Stimulated activated CD8-positive, alpha-beta memory T cell treated with anti-CD3 and anti-CD28 coated beads, Interleukin-7, amount 100 ng/mL, for 1 hour (primary cell): ENCODE data around the gene FOXL3.
"Not testable (repeated sequence)": the region's sequence is repeated elsewhere in the genome, so short reads cannot be mapped to it uniquely, and the experiment has no call there.

ENCODE experiments used
- DNase-seq, 2 donors: peaks; one replicate each; pipeline ENCODE4 v3.0.0-alpha.2; 2020; ENCODE audit warnings: low read depth in 2 of 2

The FOXL3 gene

DNA sequence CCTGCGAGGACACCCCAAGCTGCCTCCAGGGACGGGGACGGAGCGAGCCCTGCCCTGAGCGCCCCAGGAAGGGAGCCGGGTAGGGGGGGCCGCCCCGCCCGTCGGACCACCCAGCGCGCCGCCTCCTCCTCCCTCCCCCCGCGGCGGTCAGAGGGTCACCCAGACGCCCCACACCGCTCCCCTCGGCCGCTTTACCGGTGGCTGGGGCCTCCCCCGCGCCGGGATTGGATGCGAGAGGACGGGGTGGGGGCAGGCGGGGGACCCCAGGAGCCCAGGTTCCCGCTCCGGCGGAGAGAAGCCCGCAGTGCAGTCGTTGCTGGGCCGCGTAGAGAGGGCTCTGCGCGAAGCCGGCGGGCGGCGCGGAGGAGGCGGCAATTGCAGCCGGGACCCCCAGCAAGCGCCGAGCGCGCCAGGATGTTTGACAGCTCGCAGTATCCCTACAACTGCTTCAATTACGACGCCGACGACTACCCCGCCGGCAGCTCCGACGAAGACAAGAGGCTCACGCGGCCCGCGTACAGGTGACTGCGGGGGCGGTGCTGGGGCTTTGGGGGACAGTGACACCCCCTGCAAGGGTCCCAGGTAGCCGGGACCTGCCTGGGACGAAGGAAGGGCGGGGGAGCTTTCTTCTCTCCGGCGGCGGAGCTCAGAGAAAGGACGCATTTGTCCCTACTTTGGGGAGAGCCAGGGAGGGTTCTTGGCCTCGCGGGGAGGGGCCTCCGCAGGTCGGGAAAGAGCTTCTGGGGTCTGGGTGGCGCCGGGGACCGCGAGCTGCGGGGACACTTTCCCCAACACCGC is at the start of gene FOXL3:
Gene FOXL3 (plus strand): TSS at position 415 of the 798 bp plus-strand sequence. CDS start 0 bp downstream, at position 415.
- DNase-seq = no peak

DNA sequence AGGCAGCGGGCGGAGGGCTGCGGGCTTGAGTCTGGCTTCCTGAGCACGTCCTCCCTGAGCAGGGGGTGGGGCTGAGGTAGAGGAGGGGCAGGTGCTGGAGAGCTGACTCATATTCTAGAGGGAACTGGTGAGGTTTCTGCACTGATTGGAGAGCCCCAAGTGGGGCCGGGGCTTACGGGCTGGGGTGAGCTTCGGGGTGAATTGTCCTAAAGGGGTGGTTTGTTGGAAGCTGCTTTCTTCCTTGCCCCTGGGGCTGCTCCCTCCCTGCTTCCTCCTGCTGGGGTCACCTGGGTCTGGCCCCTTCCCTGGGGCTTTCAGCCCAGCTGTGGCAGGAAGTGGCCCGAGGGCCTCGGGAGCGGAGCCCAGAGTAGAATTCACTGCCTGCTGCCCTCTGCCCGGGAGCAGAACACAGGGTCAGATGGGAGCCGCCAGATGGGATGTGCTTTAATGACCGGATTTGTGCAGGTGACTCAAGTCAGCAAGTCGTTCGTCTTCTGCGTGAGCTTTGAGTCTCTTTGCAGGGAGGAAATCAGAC is 49.0 kb upstream of the FOXL3 start:
- DNase-seq = no peak

DNA sequence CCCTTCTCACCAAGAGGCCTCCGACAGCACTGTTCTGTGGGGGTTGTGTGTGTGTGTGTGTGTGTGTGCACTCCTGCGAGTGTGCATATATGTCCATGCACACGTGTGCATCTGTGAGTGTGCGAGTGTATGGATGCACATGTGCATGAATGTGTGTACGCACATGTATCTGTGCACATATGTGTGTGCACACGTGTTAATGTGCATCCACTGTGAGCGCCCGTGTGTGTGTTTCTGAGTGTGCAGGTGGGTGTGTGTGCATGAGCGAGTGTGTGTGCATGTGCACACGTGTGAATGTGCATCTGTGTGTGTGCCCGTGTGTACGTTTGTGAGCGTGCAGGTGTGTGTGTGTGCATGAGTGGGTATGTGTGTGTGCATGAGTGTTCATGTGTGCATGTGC is 48.5 kb upstream of the FOXL3 start:
- DNase-seq = no peak

DNA sequence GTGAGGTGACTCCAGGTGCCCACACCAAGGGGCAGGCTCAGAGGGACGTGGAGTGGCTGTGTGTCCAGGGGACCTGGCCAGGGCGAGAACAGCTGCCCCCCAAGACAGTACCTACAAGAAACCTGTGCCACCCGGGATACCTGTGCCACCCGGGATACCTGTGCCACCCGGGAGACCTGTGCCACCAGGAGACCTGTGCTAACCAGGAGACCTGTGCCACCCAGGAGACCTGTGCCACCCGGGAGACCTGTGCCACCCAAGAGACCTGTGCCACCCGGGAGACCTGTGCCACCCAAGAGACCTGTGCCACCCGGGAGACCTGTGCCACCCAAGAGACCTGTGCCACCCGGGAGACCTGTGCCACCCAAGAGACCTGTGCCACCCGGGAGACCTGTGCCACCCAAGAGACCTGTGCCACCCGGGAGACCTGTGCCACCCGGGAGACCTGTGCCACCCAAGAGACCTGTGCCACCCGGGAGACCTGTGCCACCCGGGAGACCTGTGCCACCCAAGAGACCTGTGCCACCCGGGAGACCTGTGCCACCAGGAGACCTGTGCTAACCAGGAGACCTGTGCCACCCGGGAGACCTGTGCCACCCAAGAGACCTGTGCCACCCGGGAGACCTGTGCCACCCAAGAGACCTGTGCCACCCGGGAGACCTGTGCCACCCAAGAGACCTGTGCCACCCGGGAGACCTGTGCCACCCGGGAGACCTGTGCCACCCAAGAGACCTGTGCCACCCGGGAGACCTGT is 47.0 kb upstream of the FOXL3 start:
- DNase-seq = not testable (repeated sequence)

DNA sequence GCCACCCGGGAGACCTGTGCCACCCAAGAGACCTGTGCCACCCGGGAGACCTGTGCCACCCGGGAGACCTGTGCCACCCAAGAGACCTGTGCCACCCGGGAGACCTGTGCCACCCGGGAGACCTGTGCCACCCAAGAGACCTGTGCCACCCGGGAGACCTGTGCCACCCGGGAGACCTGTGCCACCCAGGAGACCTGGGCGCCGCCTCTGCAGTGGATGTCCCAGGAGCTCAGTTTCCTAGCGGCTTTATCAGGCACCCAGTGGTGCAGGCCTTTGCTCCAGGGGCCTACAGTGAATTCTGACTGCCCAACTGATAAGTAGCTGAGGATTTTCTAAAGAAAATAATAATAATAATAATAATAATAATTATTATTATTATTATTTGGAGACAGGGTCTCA is 46.4 kb upstream of the FOXL3 start:
- not testable (repeated sequence) for DNase-seq

DNA sequence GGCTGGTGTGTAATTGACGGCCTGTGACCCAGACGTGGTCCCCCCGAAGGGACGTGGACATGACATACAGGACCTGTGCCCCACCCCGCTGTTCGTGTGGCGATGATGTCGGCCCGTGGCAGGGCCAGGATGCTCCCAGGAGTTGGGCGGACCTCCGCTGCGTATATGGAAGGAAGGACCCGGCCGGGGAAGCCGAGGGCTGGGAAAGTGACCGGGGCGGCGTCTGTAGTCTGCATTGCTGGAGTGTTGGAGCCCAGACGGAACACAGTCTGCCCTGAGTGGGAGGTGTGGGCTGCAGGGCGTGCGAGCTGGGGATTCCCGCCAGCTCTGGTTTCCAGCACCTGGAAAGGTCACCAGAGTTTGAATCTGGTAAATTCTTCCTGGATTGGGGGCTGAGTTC is 45.0 kb upstream of the FOXL3 start:
- no peak for DNase-seq

DNA sequence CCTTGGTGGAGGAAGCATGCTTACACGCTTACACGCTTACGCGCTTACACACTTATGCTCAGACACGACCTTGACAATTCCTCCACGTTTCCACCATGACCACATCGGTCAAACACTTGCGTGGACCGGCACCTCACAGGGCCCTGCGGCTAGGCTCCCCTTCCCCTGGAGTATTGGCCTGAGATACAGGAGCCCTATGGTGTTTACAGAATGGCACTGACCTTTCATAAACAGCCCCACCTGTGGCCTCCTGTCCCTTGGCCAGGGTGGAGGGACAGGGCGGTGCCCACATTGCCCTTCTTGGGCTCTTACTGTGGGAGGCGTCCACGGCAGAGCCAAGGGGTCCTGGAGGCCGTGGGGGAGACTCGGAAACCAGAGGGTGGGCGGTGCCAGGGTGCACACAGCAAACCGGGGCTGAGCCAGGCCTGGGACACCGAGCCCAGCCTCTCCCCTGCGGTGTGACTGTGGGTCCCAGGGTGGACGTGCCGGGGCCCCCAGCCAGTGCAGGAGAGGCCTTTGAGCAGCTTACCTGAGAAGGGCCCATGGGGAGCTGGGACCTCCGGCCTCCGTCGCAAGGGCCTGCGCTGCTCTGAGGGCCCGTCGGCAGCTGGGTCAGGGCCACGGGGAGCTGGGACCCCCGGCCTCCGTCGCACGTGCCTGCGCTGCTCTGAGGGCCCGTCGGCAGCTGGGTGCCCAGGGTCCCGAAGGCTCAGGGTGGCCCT is 44.2 kb upstream of the FOXL3 start:
- no peak for DNase-seq

DNA sequence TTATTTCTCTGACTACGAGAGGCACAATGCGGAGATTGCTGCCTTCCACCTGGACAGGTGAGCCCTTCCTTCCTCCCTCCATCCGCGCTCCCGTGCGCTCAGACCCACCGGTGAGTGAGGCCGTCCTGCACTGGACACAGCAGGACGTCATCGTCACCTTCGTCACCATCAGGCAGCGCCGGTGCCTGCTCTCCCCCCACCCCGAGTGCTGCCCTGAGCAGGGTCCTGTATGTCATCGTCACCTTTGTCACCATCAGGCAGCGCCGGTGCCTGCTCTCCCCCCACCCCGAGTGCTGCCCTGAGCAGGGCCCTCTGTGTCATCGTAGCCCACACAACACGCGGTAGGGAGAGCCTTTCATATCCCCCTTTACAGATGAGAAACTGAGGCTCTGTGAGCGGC is 43.5 kb upstream of the FOXL3 start:
- DNase-seq = no peak

DNA sequence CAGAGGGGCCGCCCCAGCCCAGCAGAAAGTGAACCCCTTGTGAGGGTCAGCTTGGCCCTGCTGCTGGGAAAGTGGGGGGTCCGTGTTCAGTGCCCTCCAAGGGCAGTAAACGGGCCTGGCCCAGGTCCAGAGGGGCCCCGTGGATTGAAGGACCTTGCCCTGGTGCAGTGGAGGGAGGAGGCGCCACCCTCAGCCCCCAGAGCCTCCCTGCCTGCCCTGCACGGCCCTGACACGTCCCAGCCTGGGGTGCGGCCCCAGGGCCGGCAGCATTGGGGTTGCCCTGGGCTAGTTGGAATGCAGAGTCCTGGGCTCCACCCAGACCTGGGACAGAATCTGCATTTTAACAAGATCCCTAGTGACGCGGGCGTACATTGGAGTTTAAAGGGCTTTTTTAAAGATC is 42.8 kb upstream of the FOXL3 start:
- no peak for DNase-seq

DNA sequence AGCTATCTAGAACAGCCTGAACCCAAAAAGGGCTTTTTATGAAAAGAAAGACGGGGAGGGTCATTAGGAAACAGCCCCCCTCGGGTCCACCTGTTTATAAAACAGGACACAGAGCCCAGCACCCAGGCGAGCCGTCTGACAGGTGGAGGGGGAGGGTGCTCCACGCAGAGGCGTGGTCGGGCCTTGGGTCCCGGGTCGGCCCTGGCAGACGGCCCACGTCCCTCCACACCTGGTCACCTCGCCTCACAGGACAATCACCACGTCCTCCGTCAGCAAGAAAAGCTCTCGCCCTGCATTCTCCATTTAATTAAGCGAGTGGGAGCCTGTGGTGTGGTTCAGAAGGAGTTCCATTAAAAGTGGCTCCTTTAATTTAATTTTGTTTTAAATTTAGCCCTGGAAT is 42.3 kb upstream of the FOXL3 start:
- no peak for DNase-seq

DNA sequence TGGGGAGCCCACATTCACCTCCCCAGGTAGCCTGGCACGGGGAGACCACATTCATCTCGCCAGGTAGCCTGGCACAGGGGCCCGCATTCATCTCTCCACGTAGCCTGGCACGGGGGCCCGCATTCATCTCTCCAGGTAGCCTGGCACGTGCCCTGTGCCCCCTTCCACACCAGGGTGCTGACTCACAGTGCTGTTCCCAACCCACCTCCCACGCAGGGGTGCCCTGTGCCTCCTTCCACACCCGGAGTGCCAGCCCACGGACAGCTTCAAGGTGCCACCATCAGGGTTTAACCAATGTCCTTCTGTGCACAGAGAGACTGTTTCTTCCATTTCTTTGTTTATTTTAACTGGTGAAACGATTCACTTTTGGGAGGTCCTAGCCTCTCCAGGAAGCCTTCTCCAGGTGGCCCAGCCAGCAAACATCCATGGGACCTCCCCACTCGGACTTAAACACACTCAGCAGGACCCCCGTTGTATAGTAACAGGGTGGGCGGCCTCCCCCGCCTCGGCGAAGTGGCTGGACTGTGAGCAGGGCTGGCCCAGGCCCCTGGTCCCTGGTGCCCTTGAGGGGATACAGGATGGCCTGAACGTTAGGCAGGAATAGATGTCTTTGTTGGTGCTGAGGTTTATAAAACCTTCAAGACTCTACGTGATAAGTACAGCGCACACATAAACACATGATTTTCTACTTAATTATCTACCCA is 41.1 kb upstream of the FOXL3 start:
- no peak for DNase-seq

DNA sequence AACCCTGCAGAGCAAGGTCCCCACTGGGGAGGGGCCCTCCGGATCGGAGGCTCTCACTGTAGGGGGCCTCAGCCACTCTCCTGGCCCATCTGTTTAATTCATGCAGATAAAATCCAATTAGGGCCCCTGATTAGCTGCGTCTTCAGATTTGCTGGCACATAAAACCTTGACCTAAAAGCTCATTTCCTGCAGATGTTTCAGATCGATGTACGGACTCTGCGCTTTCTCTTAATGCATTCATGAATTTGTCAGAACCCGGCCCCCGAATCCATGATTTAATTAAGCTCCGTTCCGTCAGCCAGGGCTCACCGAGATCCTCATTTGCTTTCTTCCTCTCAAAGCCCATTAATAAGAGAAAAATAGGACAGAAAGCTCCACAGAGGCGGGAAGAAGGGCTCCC is 40.0 kb upstream of the FOXL3 start:
- DNase-seq = no peak

DNA sequence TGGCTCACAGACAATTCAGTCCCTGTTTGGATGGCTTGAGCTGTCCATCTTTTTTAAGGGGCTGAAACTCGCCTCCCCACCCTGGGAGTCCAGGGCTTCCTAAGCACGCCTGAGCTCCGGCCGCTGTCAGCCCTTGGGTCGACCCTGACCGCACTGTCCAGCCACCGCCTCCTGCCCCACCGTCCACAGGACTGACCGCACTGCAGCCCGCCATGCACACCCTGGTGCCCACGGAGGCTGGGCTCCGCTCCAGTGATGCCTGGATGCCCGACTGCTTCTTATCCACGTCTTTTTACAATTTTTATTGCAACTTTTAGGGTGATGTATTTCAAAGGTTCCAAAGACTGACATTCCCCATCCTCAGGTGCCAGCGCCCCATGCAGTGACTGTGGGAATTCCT is 39.4 kb upstream of the FOXL3 start:
- no peak for DNase-seq

DNA sequence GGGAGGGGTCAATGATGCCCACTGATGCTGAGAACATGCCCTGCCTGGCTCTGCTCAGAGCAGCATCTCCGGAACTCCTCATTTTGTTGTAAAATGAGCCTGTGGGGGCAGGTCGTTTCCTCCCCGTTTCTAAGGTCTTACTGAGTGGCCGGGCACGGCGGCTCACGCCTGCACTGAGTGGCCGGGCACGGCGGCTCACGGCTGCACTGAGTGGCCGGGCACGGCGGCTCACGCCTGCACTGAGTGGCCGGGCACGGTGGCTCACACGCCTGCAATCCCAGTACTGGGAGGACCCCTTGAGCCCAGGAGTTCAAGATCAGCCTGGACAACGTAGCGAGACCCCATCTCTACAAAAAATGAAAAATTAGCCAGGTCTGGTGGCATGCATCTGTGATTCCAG is 39.0 kb upstream of the FOXL3 start:
- DNase-seq = no peak

DNA sequence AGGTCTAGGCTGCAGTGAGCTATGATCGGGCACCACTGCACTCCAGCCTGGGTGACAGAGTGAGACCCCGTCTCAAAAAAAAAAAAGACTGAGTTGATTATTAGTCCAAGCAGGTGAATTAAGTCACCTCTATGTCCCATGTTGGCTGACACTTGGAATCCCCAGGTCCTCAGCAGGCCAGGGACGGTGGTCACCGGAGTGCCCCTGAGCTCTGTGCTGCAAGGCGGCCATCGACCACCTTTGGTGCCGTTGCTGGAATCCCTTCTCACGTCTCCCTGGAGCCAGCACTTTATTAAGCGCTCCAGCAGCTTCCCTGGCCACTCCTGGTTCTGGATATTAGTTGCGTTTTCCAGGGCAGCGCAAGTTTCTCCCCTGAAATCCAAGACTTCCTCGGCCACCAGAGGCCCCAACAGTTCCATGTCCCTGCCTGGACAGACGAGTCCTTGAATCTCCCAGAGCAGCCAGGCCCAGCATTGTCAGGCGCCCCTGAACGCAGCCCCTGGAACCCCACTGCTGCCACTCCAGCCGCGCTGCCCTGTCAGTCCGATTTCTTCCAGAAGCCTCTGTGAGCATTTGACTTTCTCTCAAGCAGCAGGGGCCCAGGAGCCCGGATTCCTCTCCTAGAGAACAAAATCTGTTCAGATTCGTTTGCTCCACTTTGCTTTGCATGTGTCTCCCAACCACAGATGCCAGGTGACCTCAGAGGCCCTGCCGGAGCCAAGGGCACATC is 38.4 kb upstream of the FOXL3 start:
- DNase-seq = no peak

DNA sequence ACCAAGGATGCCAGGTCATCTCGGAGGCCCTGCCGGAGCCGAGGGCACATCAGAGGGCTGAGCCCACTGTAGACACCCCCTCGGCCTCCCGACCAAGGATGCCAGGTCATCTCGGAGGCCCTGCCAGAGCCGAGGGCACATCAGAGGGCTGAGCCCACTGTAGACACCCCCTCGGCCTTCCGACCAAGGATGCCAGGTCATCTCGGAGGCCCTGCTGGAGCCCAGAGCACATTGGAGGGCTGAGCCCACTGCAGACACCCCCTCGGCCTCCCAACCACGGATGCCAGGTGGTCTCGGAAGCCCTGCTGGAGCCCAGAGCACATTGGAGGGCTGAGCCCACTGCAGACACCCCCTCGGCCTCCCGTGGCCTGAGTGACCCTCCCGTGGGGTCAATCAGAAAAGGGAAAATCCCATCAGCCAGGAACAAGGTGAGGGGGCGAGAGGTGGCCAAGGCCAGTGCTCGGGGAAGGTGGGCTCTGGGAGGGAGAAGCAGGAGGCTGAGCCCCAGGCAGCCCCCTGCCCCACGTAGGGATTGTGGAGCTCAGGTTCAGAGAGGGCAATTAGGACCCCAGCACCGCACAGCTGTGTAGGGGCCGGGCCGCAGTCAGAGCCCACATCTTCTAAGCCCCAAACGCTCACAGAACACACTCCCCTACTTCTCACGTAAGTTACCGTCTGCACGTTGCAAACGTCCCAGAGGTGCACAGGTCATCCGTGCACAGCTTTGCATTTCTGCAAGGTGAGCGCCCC is 37.6 kb upstream of the FOXL3 start:
- no peak for DNase-seq

DNA sequence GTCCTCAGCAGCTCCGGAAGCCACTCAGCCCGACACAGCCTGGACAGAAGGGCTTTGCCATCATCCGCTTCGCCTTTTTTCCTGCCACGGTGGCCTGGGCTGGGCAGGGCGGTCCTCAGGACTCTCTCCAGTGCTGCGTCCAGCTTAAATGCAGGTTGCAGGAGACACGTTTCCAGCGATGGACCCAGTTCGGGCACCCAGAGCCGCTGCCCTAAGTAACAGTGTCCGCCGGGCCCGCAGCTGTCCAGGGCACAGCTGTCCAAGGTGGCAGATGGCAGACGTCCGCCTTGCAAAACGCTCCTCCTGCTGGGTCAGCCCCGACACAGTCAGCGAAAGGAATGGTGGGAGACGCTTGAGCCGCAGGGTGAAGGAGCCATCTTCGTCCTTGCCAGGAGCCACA is 37.0 kb upstream of the FOXL3 start:
- DNase-seq = no peak

DNA sequence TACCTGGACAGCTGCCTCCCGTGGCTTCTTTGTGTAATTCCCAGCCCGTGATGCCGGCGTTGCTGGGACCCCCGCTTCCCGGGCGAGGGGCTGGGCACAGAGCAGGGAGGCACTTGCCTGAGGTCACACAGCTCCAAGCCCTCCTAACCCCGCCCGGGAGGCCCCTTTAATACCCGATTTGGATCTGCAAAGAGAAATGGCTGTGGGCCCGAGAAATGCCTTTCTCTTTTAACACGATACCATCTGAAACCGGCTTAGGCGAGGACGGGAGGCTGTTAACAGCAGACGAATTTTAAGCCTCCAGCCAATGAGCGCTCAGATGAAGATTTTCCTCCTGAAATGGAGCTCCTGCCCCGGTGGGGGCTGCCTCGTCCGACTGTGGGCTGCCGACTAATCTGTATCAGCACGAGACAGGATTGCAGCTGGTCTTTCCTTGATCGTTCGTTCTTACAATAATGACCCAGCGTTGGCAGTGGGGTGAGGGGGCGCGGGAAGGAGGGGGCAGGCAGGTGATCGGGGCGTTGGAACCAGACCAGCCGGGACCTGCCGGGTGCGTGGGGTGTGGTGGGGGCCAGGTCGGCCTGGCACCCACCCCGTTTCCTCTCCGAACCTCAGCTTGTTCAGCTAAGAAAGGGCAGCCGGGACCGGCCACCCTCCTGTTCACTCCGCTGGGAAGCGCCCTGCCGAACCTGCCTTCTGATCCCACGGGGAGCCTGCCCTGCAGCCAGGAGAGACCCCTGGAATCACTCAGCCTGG is 36.2 kb upstream of the FOXL3 start:
- DNase-seq = no peak

DNA sequence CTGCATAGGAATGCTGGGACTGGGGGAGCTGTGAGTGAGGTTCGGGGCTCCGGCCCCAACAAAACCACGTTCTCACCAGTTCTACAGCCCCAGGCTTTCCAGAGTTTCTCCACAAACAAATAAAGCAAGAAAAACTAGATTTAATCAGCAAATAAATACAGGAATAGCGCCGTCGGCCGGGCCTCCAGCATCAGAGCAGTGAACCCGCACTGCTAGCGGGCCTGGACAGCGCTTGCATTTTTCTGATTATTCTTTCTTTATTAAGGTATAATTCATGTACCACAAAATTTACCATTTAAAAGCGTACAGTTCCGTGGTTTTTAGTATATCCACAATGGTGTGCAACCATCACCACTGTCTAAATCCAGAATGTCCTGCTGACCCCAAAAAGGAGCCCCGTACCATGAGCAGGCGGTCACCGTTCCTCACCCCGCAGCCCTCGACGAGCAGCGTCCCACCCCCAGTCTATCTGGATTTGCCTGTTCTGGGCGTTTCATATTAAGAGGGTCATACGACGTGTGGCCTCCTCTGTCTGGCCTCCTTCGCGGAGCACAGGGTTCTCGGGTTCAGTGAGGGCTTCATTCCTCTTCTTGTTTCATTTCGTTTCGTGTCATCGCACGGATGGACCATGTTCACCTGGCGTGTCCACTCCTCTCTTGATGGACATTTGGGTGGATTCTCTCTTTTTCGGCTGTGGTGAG is 35.5 kb upstream of the FOXL3 start:
- no peak for DNase-seq
